ENCODE data around the gene IMP4.

The IMP4 gene

GRCh38 chr2:130376433-130377293 is 34.0 kb downstream of the IMP4 start:
- 0 out of 2 replicates have a peak, but pooled peaks have one; percentile 5 for TF ChIP-seq CTCF (IDR thresholded peaks at IDR 0.05; ENCODE audit: control insufficient read depth, extremely low read depth, insufficient read depth)
- no peak overlapping the region for H3K4me3 ChIP-seq (ENCODE audit: low read depth, low read length)
- no peak for DNase-seq (ENCODE audit: low read depth)

GRCh38 chr2:130377491-130377890 is 34.8 kb downstream of the IMP4 start:
- no peak for TF ChIP-seq CTCF (IDR thresholded peaks at IDR 0.05; ENCODE audit: control insufficient read depth, extremely low read depth, insufficient read depth)
- H3K4me3 ChIP-seq (ENCODE audit: low read depth, low read length), result no peak overlapping the region
- DNase-seq (ENCODE audit: low read depth), result no peak

GRCh38 chr2:130378206-130378897 is 35.7 kb downstream of the IMP4 start:
- TF ChIP-seq CTCF (IDR thresholded peaks at IDR 0.05; ENCODE audit: control insufficient read depth, extremely low read depth, insufficient read depth), result no peak
- no peak overlapping the region for H3K4me3 ChIP-seq (ENCODE audit: low read depth, low read length)
- DNase-seq (ENCODE audit: low read depth), result no peak

GRCh38 chr2:130378898-130379214 is 36.2 kb downstream of the IMP4 start:
- TF ChIP-seq CTCF (IDR thresholded peaks at IDR 0.05; ENCODE audit: control insufficient read depth, extremely low read depth, insufficient read depth), result no peak
- DNase-seq (ENCODE audit: low read depth), result no peak
- no peak overlapping the region for H3K4me3 ChIP-seq (ENCODE audit: low read depth, low read length)

- TF ChIP-seq CTCF (IDR thresholded peaks at IDR 0.05; ENCODE audit: control insufficient read depth, extremely low read depth, insufficient read depth), result no peak
These were observed 37.6 kb downstream of the IMP4 start for GRCh38 chr2:130380096-130380934.

GRCh38 chr2:130381145-130381544 is 38.4 kb downstream of the IMP4 start:
- TF ChIP-seq CTCF (IDR thresholded peaks at IDR 0.05; ENCODE audit: control insufficient read depth, extremely low read depth, insufficient read depth), result no peak
- H3K4me3 ChIP-seq (ENCODE audit: low read depth, low read length), result no peak overlapping the region
- no peak for DNase-seq (ENCODE audit: low read depth)

More at GRCh38 chr2:130380096-130380934, 37.6 kb downstream of the IMP4 start:
- no peak overlapping the region for H3K4me3 ChIP-seq (ENCODE audit: low read depth, low read length)
- DNase-seq (ENCODE audit: low read depth), result no peak

Measured in LNCaP clone FGC (cell line).